Liver (tissue), 3 donors: ENCODE data around the gene TLK2.

ENCODE experiments used
- CTCF ChIP-seq: fragments of 150-350 bp; IDR thresholded peaks from 2 replicates; pipeline ENCODE4 v1.5.1; 2017; ENCODE audit warnings: improper control_type of control experiment, low read depth, low read length; ENCODE audit not compliant: missing input control
- EGR1 ChIP-seq, 2 donors: IDR thresholded peaks; 2 replicates each; pipeline ENCODE4 v1.6.1; 2016 to 2018; ENCODE audit warnings: antibody characterized with exemption in 2 of 2, low read depth in 2 of 2
- donor health status: healthy.
- donor health status: healthy.

- TF ChIP-seq CTCF (no peak), EGR1 (IDR thresholded peaks at IDR 0.05; ENCODE audit: low read depth in 2 of 2) (no peak)
These were observed 94.3 kb downstream of the TLK2 start for GRCh38 chr17:62572888-62573401.
